SKM-1 (cell line): ENCODE results near the gene EYS.

Experiments used
- DNase-seq: peaks from one replicate; lab custom pipeline; 2025; ENCODE audit not compliant: unreplicated experiment; lab: John Stamatoyannopoulos, UW

The EYS gene

GRCh38 chr6:64861039-64861651 is 845.9 kb downstream of the EYS start:
- DNase-seq = no peak

GRCh38 chr6:64860203-64860602 is 846.8 kb downstream of the EYS start:
- no peak for DNase-seq

GRCh38 chr6:64850121-64850520 is 856.9 kb downstream of the EYS start:
- DNase-seq = no peak

- DNase-seq = no peak
Measured at GRCh38 chr6:64848467-64848866, 858.6 kb downstream of the EYS start.

- DNase-seq = no peak
Measured at GRCh38 chr6:64847396-64847795, 859.6 kb downstream of the EYS start.

- no peak for DNase-seq
Measured at GRCh38 chr6:64838726-64839125, 868.3 kb downstream of the EYS start.

- DNase-seq = no peak
Measured at GRCh38 chr6:64831680-64832079, 875.3 kb downstream of the EYS start.

- no peak for DNase-seq
Measured at GRCh38 chr6:64817525-64817924, 889.5 kb downstream of the EYS start.

- no peak for DNase-seq
Measured at GRCh38 chr6:64815718-64816117, 891.3 kb downstream of the EYS start.

- DNase-seq = no peak
Measured at GRCh38 chr6:64812138-64812537, 894.9 kb downstream of the EYS start.

- no peak for DNase-seq
Measured at GRCh38 chr6:64811119-64811518, 895.9 kb downstream of the EYS start.

GRCh38 chr6:64807785-64808184 is 899.2 kb downstream of the EYS start:
- DNase-seq = no peak

- DNase-seq = no peak
Measured at GRCh38 chr6:64803470-64804166, 903.4 kb downstream of the EYS start.

- DNase-seq = no peak
Measured at GRCh38 chr6:64792534-64792933, 914.5 kb downstream of the EYS start.

- no peak for DNase-seq
Measured at GRCh38 chr6:64789476-64789875, 917.5 kb downstream of the EYS start.

- no peak for DNase-seq
Measured at GRCh38 chr6:64786736-64787135, 920.3 kb downstream of the EYS start.

- DNase-seq = no peak
Measured at GRCh38 chr6:64782877-64783276, 924.1 kb downstream of the EYS start.

GRCh38 chr6:64777941-64778785 is 928.9 kb downstream of the EYS start:
- DNase-seq = no peak

GRCh38 chr6:64776359-64776758 is 930.7 kb downstream of the EYS start:
- DNase-seq = no peak

GRCh38 chr6:64774881-64775280 is 932.1 kb downstream of the EYS start:
- DNase-seq = no peak

- no peak for DNase-seq
Measured at GRCh38 chr6:64750910-64751309, 956.1 kb downstream of the EYS start.

GRCh38 chr6:64737418-64737817 is 969.6 kb downstream of the EYS start:
- DNase-seq = no peak
